Inflammatory macrophage treated with lipopolysaccharide for 1 hour (primary cell): ENCODE measurements around the gene MAD2L2.

Source experiments
- DNase-seq, 2 donors: peaks; one replicate each; pipeline ENCODE4 v3.0.0-alpha.2; 2020 to 2022

Gene MAD2L2

DNA sequence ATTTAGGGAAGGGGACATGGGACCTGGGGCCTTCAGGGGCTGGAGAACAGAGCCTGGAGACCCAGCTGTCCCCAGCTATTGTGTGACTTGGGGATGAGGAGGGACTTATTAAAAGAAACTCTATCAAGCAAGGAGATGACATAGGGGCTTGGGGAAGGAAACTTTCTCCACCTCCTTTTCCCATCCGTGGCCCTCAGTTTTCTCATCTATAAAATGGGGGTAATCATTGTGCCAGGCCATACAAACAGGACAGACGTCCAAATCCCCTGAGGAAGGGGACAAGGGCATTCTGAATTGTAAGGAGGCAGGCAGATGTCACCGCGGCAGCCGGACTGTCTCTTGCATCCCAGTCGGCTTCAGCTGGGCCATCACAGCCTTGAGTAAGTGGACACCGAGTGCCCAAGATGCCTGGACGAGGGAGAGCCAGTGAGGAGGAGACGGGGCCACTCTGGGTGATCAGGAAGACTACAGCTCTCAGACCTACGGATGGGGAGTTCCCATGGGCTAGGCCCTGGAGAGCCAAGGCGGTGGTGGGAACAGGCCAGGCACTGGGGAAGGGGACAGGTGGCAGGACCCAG is 28.7 kb downstream of the MAD2L2 start:
- no peak for DNase-seq

- DNase-seq, result no peak
These were observed 29.9 kb downstream of the MAD2L2 start for GRCh38 chr1:11651017-11651416.

DNA sequence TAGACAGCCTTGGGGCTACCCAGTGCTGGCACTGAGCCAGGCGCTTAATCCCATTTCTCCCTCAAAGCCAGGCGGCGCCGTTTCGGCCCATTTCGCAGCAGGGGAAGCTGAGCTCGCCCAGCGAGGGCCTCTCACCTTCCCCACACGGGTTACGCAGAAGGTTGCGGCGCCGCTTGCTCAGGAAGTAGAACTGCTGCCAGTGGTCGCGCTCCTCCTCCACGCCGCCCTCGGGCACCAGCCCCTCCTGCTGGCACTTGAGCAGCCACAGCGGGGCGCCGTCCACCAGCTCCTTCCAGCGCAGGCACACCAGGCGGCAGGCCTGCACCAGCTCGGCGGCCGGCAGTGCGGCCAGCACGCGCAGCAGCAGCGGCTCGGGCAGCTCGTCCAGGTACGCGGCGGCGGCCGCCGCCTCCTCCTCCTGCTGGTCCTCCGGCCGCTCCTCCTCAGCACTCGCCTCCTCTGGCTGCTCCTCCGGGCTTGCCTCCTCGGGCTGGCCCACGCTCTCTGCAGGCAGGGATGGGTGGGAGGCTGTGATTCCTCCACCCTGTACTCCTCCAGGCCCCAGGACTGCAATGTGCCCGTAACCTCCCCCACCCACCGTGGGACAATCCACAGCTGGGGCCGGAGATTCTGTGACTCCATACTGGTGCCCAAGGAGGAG is 30.5 kb downstream of the MAD2L2 start:
- peak; percentile 53 to 58 for DNase-seq

GRCh38 chr1:11649624-11650330 is 31.2 kb downstream of the MAD2L2 start:
- no peak for DNase-seq

DNA sequence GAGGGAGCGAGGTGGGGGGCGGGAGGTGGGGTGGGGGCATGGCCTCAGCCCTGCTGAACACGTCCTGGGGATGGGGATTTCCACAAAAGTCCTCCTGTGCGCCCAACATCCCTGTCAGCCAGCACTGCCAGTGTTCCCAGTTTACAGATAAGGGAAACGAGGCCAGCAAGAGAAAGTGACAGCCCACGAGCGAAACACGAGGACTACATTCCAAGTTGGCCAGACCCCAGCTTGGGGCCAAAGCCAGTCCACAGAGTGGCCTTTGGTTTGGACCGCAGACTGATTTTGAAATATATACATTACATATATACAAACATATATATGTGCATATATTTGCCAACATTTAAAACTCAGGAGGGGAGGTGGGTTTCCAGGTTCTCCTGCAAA is 31.7 kb downstream of the MAD2L2 start:
- no peak for DNase-seq

DNA sequence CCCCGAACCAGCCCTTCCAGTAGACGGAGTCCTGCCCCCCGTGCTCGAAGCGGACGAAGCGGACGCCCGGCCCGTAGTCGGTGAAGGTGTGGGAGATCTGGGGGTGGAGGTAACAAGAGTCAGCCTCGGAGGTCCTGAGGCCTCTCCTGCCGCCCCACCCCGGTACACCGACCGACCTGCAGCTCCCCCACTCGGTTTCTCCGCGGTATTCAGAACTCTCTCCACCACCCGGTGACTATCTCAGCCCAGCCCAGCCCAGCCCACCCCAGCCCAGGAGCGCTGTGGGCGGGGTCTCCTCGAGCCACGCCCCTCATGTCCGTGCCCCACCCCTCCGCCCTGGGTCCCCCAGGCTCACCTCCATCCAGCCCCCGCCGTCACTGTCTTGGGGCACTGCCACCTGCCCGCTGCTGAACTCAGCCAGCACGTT is 32.2 kb downstream of the MAD2L2 start:
- no peak for DNase-seq

- DNase-seq, result no peak
These were observed 32.9 kb downstream of the MAD2L2 start for GRCh38 chr1:11648039-11648438.

DNA sequence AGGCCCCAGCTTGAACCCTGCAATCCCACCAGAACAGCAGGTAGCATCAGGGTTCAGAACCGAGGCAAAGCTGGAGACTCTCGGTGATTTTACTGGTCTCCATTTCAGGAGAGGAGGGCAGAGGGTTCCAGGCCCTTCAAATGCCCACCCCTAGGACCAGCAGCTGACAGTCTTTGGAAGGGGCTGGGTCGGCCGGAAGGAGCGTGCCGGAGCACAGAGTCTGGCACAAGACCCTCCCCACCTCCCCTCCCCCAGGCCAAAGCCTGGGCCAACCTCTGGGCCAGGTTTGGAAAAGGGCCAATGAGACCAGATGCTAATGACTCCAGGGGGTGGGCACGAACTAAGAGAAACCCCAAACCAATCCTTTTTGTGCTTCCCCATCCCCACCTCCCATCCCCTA is 33.6 kb downstream of the MAD2L2 start:
- no peak for DNase-seq

DNA sequence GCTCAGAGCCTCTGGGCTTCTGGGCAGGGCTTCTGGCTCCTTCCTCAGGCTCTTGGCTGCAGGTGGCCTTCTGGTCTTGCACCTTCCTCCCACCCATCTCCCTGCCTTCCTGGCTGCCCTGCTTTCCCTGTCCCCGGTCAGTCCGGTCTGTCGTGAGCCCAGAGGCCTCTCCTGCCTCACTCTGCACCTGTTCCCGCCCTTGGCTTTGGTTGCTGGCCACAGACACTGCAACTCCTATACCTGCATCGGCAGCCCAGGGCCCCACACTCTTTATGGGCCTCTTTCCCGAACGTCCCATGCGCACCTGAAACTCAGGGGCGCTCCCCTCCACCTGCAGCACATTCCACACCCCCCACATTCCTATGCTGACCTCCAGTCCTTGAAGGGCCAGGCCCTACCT is 34.6 kb downstream of the MAD2L2 start:
- DNase-seq, result no peak

DNA sequence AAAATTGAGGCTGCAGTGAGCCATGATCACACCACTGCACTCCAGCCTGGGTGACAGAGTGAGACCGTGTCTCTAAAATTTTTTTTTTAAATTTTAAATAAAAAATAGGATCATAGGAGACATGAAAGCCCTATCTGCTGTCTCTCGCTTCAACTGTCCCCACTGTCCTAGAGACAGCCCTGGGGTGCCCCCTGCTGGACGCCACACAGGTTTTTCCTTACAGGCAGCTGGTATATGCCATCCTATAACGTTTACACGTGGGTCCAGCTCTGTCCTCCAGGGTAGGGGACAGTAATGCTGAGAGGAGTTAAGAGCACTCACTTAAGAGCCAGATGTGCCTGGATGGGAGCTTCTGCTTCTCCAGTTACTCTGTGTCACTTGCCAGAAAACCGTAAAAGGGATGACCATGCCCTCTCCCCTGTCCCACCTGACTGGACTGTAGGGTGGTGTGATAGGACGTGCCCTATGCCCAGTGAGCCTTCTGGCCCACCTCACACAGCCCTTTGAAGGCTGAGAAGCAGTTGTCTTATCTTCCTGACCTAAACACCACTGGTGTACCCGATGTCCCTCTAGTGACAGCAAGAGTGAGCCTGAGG is 35.2 kb downstream of the MAD2L2 start:
- DNase-seq, result peak; percentile 59 to 88

DNA sequence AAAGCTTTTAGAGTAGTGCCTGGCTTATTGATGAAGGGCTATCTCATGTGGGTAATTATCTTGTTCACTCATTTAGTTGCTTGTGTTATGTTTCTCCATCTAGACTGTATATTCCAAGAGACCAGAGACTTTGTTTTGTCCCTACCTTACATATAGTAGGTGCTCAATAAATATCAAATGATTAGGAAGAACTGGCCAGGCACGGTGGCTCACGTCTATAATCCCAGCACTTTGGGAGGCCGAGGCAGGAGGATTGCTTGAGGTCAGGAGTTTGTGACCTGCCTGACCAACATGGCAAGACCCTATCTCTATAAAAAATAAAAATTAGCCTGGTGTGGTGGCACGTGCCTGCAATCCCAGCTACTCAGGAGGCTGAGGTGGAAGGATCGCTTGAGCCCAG is 35.7 kb downstream of the MAD2L2 start:
- DNase-seq, result no peak

DNA sequence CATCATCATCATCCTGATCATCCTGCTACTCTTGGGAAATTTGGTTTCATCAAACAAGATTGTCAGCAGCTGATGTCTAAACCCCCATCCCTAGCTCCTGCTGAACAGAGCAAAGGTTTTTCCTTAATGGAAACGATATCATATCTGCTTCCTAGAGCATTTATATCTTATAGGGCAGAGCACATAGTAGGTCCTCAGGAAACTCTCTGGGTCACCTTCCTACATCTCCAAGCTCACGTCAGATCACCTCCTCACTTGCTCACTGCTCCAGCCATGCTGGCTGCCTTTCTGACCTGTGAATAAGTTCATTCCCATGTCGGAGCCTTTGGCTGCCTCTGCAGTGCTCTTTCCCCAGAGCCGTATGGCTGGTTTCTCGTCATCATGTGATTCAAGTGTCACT is 37.2 kb downstream of the MAD2L2 start:
- no peak for DNase-seq

GRCh38 chr1:11642418-11643017 is 38.4 kb downstream of the MAD2L2 start:
- DNase-seq, result peak; percentile 33 to 92

- DNase-seq, result no peak
These were observed 39.1 kb downstream of the MAD2L2 start for GRCh38 chr1:11641776-11642305.

DNA sequence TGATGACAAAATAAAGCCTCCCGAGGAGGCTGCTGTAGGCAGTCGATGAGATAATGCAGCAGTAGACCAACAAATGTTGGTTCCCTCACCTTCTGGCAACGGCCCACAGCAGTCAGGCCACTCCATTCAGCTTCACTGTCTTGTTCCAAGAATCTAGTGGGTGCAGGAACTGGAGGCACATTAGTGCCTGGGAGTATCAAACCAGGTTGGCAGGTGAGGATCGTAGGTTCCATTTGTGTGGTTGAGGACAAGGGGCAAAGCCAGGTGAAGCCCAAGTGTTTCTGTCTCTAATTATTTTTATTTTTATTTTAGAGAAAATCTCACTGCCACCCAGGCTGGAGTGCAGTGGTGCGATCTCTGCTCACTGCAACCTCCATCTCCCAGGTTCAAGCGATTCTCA is 40.0 kb downstream of the MAD2L2 start:
- DNase-seq, result no peak

DNA sequence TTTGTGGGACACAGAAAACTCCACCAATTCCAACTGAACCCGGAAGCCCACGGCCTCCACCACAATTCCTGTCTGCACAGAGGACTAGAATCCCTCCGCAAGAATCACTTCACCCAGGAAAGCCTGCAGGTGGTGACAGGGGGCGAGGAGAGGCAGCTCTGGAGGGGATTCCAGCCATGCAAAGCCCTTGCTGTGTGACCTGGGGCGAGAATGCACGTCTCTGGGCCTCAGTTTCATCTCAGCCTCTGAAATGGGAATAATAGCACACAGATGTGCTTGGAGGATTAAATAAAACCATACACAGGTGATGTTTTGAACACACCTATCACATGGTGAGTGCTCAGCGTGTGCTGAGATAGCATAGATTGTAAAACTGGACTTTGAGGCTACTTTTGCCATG is 40.8 kb downstream of the MAD2L2 start:
- no peak for DNase-seq

- no peak for DNase-seq
These were observed 41.6 kb downstream of the MAD2L2 start for GRCh38 chr1:11639372-11639771.

- no peak for DNase-seq
These were observed 42.8 kb downstream of the MAD2L2 start for GRCh38 chr1:11638121-11638520.

DNA sequence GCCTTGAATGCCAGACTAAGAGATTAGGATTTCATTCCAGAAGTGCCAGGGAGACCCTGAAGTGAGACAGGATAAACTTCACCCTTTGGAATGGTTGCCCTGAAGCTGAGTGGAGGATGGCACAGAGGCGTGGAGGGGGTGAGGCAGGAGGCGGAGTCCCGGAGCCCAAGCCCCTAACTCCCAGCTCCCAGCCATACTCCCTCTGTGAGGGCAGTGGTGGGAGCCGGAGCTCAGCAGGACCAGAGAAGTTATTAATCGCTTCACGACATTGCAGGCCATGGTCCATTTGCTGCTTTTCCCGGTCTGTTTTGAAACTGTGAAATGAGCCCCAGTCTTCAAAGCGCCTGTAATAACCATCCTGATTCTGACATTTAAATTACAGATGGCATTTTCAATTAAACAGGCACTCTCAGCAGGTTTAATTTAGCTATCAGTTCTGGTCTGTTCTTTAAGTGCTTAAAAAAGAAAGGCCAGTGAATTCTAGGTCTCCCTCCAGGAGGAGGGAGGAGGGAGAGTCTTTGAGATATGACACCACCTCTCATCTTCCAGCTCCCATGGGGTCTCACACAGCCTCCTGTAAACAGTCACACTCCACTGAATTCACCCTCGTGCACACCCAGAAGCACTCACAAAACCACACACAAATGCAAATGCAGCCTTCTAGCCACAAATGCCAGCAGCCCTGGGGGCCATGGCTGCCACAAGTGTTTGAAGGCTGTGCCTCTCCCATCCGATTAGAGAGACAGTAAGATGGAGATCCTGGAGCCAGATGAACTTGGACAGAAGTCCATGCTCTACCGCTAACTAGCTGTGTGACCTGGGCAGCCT is 46.4 kb downstream of the MAD2L2 start:
- no peak for DNase-seq

- no peak for DNase-seq
These were observed 51.5 kb downstream of the MAD2L2 start for GRCh38 chr1:11629184-11630016.

GRCh38 chr1:11628767-11629166 is 52.2 kb downstream of the MAD2L2 start:
- no peak for DNase-seq
